Measurements from ENCODE around the gene CSNK1G3. TPM values are rescaled to one million over a fixed set of nuclear protein-coding genes. Genes with fewer than 3 reads are reported as not detected.

The CSNK1G3 gene
- total RNA-seq, 1 experiment from 2014 or later: 40.8 TPM

DNA sequence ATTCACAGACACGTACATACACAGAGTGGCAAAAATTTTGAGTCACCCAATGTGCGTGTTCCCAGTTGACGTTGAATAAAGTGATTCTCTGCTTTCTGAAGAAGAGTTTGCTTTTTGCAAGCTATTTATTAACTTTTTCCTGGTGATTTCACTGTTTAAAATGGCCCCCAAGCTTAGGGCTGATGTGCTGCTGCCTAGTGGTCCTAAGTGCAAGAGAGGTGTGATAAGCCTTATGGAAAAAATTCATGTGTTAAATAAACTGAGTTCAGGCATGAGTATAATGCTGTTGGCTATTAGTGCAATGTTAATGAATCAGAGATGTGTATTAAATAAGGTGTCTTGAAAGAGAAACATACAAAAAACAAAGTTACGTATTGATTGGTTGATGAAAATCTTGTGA lies 16.9 kb downstream of the CSNK1G3 start:
- in situ Hi-C loops (cut with HindIII; ENCODE audit: low pct_unique_long_range_greater_than_20kb, low sequenced_read_pairs) (no loop called here), intact Hi-C loops (cut with micrococcal nuclease; ENCODE audit: unreplicated experiment) (no loop called here)
- ATAC-seq: no peak
- H3K4me1 ChIP-seq (ENCODE audit: control insufficient read depth, insufficient read depth, low read length): no peaks in the 10 kb centered on the region
- ChIA-PET POLR2A (no interaction called here), CTCF (no interaction called here)
- no peak overlapping the region for H3K4me3 ChIP-seq (ENCODE audit: low read depth in 2 of 2, low read length in 2 of 2)
- DNase-seq (ENCODE audit: low read depth, low spot score): no peak
- no TSS peak for BruUV-seq (replicated peaks)
- H3K27ac ChIP-seq (ENCODE audit: low read length): no peak overlapping the region
- TF ChIP-seq POLR2AphosphoS5 (IDR thresholded peaks at IDR 0.05; ENCODE audit: low read depth, low read length): no peak
- TF ChIP-seq SIN3A (IDR thresholded peaks at IDR 0.05; ENCODE audit: borderline replicate concordance, insufficient read depth, low read depth, low read length): no peak
- TF ChIP-seq TCF7L2 (IDR thresholded peaks at IDR 0.05; ENCODE audit: low read depth, low read length): no peak
- TF ChIP-seq, protein P1, sequence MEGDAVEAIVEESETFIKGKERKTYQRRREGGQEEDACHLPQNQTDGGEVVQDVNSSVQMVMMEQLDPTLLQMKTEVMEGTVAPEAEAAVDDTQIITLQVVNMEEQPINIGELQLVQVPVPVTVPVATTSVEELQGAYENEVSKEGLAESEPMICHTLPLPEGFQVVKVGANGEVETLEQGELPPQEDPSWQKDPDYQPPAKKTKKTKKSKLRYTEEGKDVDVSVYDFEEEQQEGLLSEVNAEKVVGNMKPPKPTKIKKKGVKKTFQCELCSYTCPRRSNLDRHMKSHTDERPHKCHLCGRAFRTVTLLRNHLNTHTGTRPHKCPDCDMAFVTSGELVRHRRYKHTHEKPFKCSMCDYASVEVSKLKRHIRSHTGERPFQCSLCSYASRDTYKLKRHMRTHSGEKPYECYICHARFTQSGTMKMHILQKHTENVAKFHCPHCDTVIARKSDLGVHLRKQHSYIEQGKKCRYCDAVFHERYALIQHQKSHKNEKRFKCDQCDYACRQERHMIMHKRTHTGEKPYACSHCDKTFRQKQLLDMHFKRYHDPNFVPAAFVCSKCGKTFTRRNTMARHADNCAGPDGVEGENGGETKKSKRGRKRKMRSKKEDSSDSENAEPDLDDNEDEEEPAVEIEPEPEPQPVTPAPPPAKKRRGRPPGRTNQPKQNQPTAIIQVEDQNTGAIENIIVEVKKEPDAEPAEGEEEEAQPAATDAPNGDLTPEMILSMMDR (IDR thresholded peaks at IDR 0.05): no peak
- TF ChIP-seq, protein P2, sequence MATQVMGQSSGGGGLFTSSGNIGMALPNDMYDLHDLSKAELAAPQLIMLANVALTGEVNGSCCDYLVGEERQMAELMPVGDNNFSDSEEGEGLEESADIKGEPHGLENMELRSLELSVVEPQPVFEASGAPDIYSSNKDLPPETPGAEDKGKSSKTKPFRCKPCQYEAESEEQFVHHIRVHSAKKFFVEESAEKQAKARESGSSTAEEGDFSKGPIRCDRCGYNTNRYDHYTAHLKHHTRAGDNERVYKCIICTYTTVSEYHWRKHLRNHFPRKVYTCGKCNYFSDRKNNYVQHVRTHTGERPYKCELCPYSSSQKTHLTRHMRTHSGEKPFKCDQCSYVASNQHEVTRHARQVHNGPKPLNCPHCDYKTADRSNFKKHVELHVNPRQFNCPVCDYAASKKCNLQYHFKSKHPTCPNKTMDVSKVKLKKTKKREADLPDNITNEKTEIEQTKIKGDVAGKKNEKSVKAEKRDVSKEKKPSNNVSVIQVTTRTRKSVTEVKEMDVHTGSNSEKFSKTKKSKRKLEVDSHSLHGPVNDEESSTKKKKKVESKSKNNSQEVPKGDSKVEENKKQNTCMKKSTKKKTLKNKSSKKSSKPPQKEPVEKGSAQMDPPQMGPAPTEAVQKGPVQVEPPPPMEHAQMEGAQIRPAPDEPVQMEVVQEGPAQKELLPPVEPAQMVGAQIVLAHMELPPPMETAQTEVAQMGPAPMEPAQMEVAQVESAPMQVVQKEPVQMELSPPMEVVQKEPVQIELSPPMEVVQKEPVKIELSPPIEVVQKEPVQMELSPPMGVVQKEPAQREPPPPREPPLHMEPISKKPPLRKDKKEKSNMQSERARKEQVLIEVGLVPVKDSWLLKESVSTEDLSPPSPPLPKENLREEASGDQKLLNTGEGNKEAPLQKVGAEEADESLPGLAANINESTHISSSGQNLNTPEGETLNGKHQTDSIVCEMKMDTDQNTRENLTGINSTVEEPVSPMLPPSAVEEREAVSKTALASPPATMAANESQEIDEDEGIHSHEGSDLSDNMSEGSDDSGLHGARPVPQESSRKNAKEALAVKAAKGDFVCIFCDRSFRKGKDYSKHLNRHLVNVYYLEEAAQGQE (IDR thresholded peaks at IDR 0.05; ENCODE audit: insufficient read depth in 1 of 2, low read depth in 2 of 2, low read length in 1 of 2): no peak
- H3K27me3 ChIP-seq (ENCODE audit: control insufficient read depth, insufficient read depth, low read length): no peaks in the 10 kb centered on the region
- H3K9me3 ChIP-seq (ENCODE audit: control insufficient read depth, insufficient read depth, low read depth, low read length): no peaks in the 10 kb centered on the region
- no peaks in the 10 kb centered on the region; the same call in 1 of the 2 replicates for H3K36me3 ChIP-seq (ENCODE audit: control insufficient read depth, insufficient read depth, low read length)

DNA sequence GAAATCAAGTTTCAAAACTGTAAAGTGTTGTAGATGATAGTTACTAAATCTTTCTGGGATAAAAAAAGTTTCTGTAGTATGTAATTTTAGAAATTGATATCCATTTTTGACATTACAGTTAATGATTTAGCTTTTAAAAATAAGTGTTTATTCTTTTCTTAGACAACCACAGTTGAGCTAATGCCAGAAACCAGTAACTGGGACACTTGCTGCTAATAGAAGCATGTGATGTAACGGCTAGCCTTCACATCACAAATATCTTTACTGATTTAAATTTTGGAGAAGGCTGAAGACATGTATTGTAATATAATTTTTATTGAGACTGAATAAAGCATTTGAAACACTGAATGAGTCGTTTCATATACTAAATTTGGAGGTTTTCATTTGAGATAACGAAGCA lies 18.8 kb downstream of the CSNK1G3 start:
- DNase-seq (ENCODE audit: low read depth, low spot score) (no peak), ATAC-seq (no peak)
- Histone ChIP-seq H3K4me1 (ENCODE audit: control insufficient read depth, insufficient read depth, low read length) (no peaks in the 10 kb centered on the region), H3K36me3 (ENCODE audit: control insufficient read depth, insufficient read depth, low read length) (no peaks in the 10 kb centered on the region; the same call in 1 of the 2 replicates), H3K27me3 (ENCODE audit: control insufficient read depth, insufficient read depth, low read length) (no peaks in the 10 kb centered on the region), H3K27ac (ENCODE audit: low read length) (no peak overlapping the region), H3K4me3 (ENCODE audit: low read depth in 2 of 2, low read length in 2 of 2) (no peak overlapping the region), H3K9me3 (ENCODE audit: control insufficient read depth, insufficient read depth, low read depth, low read length) (no peaks in the 10 kb centered on the region)
- in situ Hi-C loops (cut with HindIII; ENCODE audit: low pct_unique_long_range_greater_than_20kb, low sequenced_read_pairs) (no loop called here), intact Hi-C loops (cut with micrococcal nuclease; ENCODE audit: unreplicated experiment) (no loop called here)
- CTCF ChIA-PET: no interaction called here
- POLR2A ChIA-PET: no interaction called here
- BruUV-seq (replicated peaks): no TSS peak
- TF ChIP-seq SIN3A (IDR thresholded peaks at IDR 0.05; ENCODE audit: borderline replicate concordance, insufficient read depth, low read depth, low read length) (no peak), POLR2AphosphoS5 (IDR thresholded peaks at IDR 0.05; ENCODE audit: low read depth, low read length) (no peak), TCF7L2 (IDR thresholded peaks at IDR 0.05; ENCODE audit: low read depth, low read length) (no peak)
- TF ChIP-seq, protein P1 (IDR thresholded peaks at IDR 0.05): no peak
- TF ChIP-seq, protein P2 (IDR thresholded peaks at IDR 0.05; ENCODE audit: insufficient read depth in 1 of 2, low read depth in 2 of 2, low read length in 1 of 2): no peak

All from Panc1 (cell line).